Astrocyte (in vitro differentiated cells and primary cell): ENCODE measurements around the gene ITFG2. TPM values are rescaled to one million over a fixed set of nuclear protein-coding genes. Genes with fewer than 3 reads are reported as not detected.
A peak's percentile ranks its signal among the peaks of the same experiment; 100 is the strongest.

Source experiments
- DNase-seq: peaks from one replicate; pipeline ENCODE4 v3.0.0-alpha.2; 2010; ENCODE audit warnings: low read depth
- FAIRE-seq: peaks from 2 replicates; lab custom pipeline; 2011; peaks lifted over from hg19 to GRCh38; lab: Jason Lieb, UNC
- H2AFZ ChIP-seq: 2 replicates; pipeline ENCODE4 v1.6.0; 2012; ENCODE audit warnings: low read depth, low read length, inconsistent platforms
- H3K27ac ChIP-seq: 2 replicates; pipeline ENCODE4 v1.5.1; 2011; ENCODE audit warnings: low read depth, low read length, inconsistent platforms
- H3K27me3 ChIP-seq: 2 replicates; pipeline ENCODE4 v1.6.0; 2011; ENCODE audit warnings: low read length, inconsistent platforms; ENCODE audit not compliant: insufficient read depth
- H3K36me3 ChIP-seq: 2 replicates; pipeline ENCODE4 v1.5.1; 2011; ENCODE audit warnings: low read length, inconsistent platforms; ENCODE audit not compliant: insufficient read depth
- H3K4me1 ChIP-seq: 2 replicates; pipeline ENCODE4 v1.5.1; 2011; ENCODE audit warnings: low read length, inconsistent platforms; ENCODE audit not compliant: insufficient read depth
- H3K4me2 ChIP-seq: 2 replicates; pipeline ENCODE4 v1.6.0; 2012; ENCODE audit warnings: low read length, inconsistent platforms
- H3K4me3 ChIP-seq: 2 replicates; pipeline ENCODE4 v1.5.1; 2011; ENCODE audit warnings: low read depth, mild to moderate bottlenecking, low read length, inconsistent platforms; ENCODE audit not compliant: insufficient read depth
- H3K79me2 ChIP-seq: 2 replicates; pipeline ENCODE4 v1.6.0; 2012; ENCODE audit warnings: mild to moderate bottlenecking, low read length, inconsistent platforms; ENCODE audit not compliant: insufficient read depth
- H3K9ac ChIP-seq: 2 replicates; pipeline ENCODE4 v1.6.0; 2012; ENCODE audit warnings: mild to moderate bottlenecking, low read length, inconsistent platforms
- H3K9me3 ChIP-seq: 2 replicates; pipeline ENCODE4 v1.5.1; 2012; ENCODE audit warnings: low read depth, mild to moderate bottlenecking, low read length, inconsistent platforms; ENCODE audit not compliant: insufficient read depth
- H4K20me1 ChIP-seq: 2 replicates; pipeline ENCODE4 v1.6.0; 2012; ENCODE audit warnings: low read length, inconsistent platforms; ENCODE audit not compliant: insufficient read depth
- H3K27ac Mint-ChIP-seq: one replicate; pipeline ENCODE4 v1.8.0; 2021; ENCODE audit warnings: mild to moderate bottlenecking, mixed read lengths; ENCODE audit not compliant: unreplicated experiment
- H3K27me3 Mint-ChIP-seq: one replicate; pipeline ENCODE4 v1.8.0; 2021; ENCODE audit warnings: low read depth, mixed read lengths; ENCODE audit not compliant: unreplicated experiment
- H3K36me3 Mint-ChIP-seq: one replicate; pipeline ENCODE4 v1.8.0; 2021; ENCODE audit warnings: low read depth, mixed read lengths; ENCODE audit not compliant: unreplicated experiment
- H3K4me1 Mint-ChIP-seq: one replicate; pipeline ENCODE4 v1.8.0; 2021; ENCODE audit warnings: low read depth, mixed read lengths; ENCODE audit not compliant: unreplicated experiment
- H3K4me3 Mint-ChIP-seq: one replicate; pipeline ENCODE4 v1.8.0; 2021; ENCODE audit warnings: mild to moderate bottlenecking, moderate library complexity, mixed read lengths; ENCODE audit not compliant: unreplicated experiment
- H3K9me3 Mint-ChIP-seq: one replicate; pipeline ENCODE4 v1.8.0; 2021; ENCODE audit warnings: mild to moderate bottlenecking, mixed read lengths; ENCODE audit not compliant: unreplicated experiment
- CTCF ChIP-seq: IDR thresholded peaks from 2 replicates; pipeline ENCODE4 v1.5.1; 2011; ENCODE audit warnings: low read depth, mild to moderate bottlenecking, inconsistent platforms, low read length, moderate library complexity; ENCODE audit not compliant: insufficient read depth
- EZH2 ChIP-seq: IDR thresholded peaks from 2 replicates; pipeline ENCODE4 v1.6.1; 2012; ENCODE audit warnings: mild to moderate bottlenecking, low read length, inconsistent platforms; ENCODE audit not compliant: insufficient read depth
- total RNA-seq: library from RNA; stranded (reverse); gene quantifications from 2 replicates; pipeline ENCODE4 v1.2.1, GENCODE V29; 2021

The ITFG2 gene
- total RNA-seq, 1 donor from 2014 or later, result 20.2 TPM

- H3K9ac ChIP-seq, result no peak overlapping the region
- no peak overlapping the region for H3K27ac ChIP-seq
- Mint-ChIP-seq H3K36me3 (peaks cover 30% of the 10 kb centered on the region), H3K4me3 (no peak overlapping the region), H3K9me3 (no peaks in the 10 kb centered on the region), H3K27me3 (no peaks in the 10 kb centered on the region), H3K4me1 (peaks cover 25% of the 10 kb centered on the region), H3K27ac (no peak overlapping the region)
- peaks cover 15% of the 10 kb centered on the region for H3K4me1 ChIP-seq
- H4K20me1 ChIP-seq, result peaks cover 36% of the 10 kb centered on the region
- peaks cover 19% of the 10 kb centered on the region for H3K79me2 ChIP-seq
- no peak overlapping the region for H3K4me2 ChIP-seq
- no peak overlapping the region for H2AFZ ChIP-seq
- H3K9me3 ChIP-seq, result no peaks in the 10 kb centered on the region
- FAIRE-seq (no peak), DNase-seq (no peak)
- peaks cover 64% of the 10 kb centered on the region for H3K36me3 ChIP-seq
- H3K27me3 ChIP-seq, result no peaks in the 10 kb centered on the region
- H3K4me3 ChIP-seq, result no peak overlapping the region
- TF ChIP-seq EZH2, result no peak
- no peak for TF ChIP-seq CTCF
These were observed 11.3 kb upstream of the ITFG2 start for GRCh38 chr12:2801044-2801783.

DNA sequence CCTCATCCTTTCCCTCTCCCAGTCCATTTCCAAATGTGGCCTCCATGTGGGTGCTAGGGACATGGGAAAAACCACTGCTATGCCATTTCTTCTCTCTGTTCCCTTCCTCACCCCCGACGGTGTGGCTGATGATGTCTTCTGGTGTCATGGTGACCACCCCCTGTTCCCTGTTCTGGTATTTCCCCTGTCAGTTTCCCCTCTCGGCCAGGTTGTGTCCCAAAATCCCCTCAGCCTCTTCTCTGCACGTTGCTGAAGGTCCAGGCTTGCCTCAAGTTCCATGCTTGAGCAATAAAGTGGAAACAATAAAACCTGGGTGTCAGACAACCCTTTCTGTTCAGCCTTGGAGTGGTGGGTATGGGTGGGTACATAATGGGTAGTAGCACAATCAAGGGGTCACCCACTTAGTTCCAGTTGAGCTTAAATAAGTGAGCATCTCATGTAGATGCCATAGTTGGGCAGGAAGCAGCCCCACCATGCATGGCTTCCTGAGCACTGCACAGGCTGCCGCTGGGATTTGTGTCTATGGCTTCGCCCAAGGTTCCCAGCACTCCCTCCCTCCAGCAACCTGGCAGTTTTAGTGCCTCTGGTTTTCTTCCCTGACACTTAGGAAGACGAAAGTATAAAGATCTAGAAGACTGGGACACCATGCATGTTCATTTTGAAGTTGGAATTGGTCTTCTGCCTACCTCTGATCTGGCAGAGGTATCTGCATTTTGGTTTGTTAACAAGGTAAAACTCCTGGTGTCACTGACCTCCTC is 8.7 kb upstream of the ITFG2 start:
- Mint-ChIP-seq H3K4me1 (peaks cover 23% of the 10 kb centered on the region), H3K9me3 (no peaks in the 10 kb centered on the region), H3K4me3 (peak overlapping the region; percentile 28), H3K27me3 (no peaks in the 10 kb centered on the region), H3K36me3 (peaks cover 27% of the 10 kb centered on the region), H3K27ac (peak overlapping the region; percentile 89)
- FAIRE-seq (no peak), DNase-seq (no peak)
- Histone ChIP-seq H3K27ac (no peak overlapping the region), H3K4me1 (peaks cover 10% of the 10 kb centered on the region), H3K79me2 (no peaks in the 10 kb centered on the region), H3K4me2 (peak overlapping the region; percentile 12), H2AFZ (no peak overlapping the region), H4K20me1 (peaks cover 10% of the 10 kb centered on the region), H3K36me3 (peaks cover 52% of the 10 kb centered on the region), H3K4me3 (no peak overlapping the region), H3K9ac (no peak overlapping the region), H3K27me3 (no peaks in the 10 kb centered on the region), H3K9me3 (no peaks in the 10 kb centered on the region)
- TF ChIP-seq EZH2 (no peak), CTCF (no peak)
